ENCODE results near the gene ZGPAT.

DNA sequence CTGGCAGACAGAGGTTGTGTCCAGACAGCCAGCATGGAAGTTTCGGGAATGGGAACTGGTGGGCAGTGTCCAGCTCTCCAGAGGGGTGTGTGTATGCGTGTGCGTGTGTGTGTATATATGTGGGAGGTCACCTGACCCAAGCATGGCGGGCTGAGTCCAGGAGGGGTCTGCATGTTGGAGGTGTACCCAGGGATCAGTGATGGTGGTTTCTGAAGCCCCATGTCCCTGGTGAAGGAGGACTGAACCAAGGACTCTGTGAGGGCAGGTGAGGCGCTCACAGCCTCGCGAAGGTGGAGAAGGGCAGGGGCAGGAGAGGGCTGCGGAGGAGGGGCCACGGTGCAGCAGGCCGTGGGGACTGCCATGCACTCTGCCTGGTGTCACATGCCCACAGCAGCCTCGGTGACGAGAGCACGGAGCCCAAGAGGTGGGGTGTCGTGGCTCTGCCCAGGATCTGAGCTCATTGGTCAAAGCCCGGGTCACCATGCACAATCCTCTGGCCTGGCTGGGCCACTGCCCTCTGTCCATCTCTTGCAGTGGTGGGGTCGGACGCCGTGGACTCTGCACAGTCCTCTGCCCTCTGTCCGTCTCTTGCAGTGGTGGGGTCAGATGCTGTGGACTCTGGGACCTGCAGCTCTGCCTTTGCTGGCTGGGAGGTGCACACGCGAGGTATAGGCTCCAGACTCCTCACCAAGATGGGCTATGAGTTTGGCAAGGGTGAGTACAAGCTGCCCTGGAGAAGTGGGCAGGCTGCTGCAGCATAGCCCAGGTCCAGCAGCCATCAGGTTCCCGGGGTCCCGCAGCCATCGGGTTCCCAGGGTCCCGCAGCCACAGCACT lies 26.5 kb downstream of the ZGPAT start:
- TF ChIP-seq, protein P1, sequence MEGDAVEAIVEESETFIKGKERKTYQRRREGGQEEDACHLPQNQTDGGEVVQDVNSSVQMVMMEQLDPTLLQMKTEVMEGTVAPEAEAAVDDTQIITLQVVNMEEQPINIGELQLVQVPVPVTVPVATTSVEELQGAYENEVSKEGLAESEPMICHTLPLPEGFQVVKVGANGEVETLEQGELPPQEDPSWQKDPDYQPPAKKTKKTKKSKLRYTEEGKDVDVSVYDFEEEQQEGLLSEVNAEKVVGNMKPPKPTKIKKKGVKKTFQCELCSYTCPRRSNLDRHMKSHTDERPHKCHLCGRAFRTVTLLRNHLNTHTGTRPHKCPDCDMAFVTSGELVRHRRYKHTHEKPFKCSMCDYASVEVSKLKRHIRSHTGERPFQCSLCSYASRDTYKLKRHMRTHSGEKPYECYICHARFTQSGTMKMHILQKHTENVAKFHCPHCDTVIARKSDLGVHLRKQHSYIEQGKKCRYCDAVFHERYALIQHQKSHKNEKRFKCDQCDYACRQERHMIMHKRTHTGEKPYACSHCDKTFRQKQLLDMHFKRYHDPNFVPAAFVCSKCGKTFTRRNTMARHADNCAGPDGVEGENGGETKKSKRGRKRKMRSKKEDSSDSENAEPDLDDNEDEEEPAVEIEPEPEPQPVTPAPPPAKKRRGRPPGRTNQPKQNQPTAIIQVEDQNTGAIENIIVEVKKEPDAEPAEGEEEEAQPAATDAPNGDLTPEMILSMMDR (IDR thresholded peaks at IDR 0.05) = no peak
- TF ChIP-seq POLR2AphosphoS5 (IDR thresholded peaks at IDR 0.05; ENCODE audit: low read depth, low read length) = no peak
- TF ChIP-seq, protein P2, sequence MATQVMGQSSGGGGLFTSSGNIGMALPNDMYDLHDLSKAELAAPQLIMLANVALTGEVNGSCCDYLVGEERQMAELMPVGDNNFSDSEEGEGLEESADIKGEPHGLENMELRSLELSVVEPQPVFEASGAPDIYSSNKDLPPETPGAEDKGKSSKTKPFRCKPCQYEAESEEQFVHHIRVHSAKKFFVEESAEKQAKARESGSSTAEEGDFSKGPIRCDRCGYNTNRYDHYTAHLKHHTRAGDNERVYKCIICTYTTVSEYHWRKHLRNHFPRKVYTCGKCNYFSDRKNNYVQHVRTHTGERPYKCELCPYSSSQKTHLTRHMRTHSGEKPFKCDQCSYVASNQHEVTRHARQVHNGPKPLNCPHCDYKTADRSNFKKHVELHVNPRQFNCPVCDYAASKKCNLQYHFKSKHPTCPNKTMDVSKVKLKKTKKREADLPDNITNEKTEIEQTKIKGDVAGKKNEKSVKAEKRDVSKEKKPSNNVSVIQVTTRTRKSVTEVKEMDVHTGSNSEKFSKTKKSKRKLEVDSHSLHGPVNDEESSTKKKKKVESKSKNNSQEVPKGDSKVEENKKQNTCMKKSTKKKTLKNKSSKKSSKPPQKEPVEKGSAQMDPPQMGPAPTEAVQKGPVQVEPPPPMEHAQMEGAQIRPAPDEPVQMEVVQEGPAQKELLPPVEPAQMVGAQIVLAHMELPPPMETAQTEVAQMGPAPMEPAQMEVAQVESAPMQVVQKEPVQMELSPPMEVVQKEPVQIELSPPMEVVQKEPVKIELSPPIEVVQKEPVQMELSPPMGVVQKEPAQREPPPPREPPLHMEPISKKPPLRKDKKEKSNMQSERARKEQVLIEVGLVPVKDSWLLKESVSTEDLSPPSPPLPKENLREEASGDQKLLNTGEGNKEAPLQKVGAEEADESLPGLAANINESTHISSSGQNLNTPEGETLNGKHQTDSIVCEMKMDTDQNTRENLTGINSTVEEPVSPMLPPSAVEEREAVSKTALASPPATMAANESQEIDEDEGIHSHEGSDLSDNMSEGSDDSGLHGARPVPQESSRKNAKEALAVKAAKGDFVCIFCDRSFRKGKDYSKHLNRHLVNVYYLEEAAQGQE (IDR thresholded peaks at IDR 0.05; ENCODE audit: insufficient read depth in 1 of 2, low read depth in 2 of 2, low read length in 1 of 2) = no peak

Measured in Panc1 (cell line).